HG02798 (cell line): Measurements from ENCODE around the gene PPP1R12A.
A peak's percentile ranks its signal among the peaks of the same experiment; 100 is the strongest.

ENCODE experiments used
- ATAC-seq: cut with Tn5 transposase; IDR thresholded peaks from one replicate; pipeline ENCODE4 v1.9.1; 2021; ENCODE audit warnings: mild to moderate bottlenecking; ENCODE audit not compliant: unreplicated experiment, poor library complexity

Gene PPP1R12A

GRCh38 chr12:79936670-79937069 is 1.8 kb upstream of the PPP1R12A start:
- no peak for ATAC-seq

DNA sequence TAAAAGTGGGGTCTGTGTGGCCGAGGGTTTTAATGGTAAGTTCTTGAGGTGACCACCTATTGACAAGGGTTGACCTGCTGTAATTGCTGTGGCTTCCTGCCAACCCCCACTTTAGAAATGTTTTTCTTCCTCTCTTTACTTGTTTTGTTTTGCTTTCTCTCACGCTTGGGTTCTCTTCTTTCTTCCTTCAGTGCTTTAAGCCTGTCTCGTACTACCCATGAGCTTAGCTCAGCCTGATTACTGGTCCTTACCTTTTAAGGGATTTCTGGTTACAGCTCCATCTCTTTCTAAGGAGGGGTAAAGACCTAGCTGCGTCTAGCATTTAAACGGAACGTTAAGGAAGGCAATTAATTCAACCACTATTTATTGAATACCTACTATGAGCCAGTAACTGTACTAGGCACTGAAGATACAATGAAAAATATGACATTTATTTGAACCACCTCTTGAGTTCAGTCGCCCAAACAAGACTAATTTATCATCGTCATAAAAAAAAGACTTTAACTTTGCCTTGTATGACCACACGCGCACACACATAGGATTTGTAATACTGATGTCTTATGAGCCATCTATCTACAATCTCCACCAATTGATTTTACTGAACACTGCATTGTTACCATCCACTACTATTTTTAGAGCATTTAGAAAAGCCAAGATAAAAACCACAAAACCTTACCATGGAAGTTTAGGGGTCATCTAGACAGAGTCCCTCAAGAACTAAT is 888 bp upstream of the PPP1R12A start:
- peak; percentile 15 for ATAC-seq

- peak; percentile 10 for ATAC-seq
These were observed 446 bp downstream of the PPP1R12A start for GRCh38 chr12:79934281-79935020.

DNA sequence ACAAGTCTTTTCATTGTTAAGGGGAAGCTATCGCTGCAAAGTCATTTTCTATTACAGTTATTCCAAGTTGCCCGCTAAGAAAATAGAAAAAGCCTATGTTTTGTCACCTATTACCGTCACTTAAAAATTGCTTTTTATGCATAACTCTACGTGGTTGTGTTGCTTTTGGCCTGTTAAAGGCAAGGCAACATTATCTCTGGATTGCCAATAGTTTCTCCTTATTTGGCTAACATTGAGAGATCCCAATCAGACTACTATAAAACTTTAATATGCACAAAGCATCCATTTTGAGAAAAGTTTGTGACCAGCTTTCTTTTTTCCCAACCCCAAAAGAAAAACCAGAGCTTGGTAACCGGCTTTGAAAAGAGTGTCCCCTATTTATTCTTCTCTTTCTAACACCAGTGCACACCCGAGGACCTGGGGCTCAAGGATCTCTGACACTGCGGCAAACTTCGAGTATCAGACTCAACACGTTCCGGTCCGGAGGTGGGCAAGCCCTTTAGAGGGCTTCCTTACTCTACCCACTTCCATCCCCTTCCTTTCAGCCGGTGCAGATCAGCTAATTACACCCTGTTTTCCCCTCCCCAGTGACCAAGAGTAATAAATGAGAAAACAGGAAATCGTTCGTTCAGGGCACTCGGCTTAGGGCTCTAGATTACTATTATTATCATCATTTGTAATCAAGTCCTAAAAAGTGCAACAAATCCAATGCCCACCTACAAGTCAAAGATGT is 1.2 kb downstream of the PPP1R12A start:
- ATAC-seq = peak; percentile 12

DNA sequence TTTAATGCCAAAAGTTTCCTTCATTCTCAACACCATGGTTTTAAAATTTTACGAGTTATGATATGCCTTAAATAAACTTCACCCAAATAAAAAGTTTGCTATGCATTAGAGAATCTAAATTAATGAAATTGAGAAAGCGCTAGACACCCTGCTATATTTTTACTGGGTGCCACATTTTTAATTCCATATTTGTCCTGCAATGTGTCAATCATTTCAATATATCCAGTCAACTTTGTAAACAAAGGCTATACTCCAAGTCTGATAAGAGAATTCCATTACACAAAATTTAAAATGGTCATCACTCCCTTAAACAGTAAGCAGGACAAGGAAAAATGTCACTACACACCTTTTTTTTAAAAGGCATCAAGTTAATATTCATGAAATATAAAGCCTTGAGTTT is 1.9 kb downstream of the PPP1R12A start:
- ATAC-seq = no peak

DNA sequence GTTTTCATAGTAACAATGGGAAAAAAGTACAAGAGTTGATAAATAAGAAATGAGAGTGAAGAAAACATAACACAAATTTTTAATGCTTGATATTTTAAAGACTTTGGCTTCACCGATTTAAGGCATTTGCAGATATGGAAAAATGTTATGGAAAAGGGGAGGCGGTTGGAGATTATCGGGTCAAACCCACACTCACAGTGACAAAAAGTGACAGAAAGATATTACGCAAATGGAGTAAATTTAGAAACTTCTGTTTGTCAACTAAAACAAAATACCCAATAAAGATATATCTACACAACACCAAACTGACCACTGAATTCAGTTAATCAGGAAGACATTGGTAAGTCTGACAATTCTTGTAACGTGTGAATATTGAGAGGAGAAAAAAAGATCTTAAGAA is 2.5 kb downstream of the PPP1R12A start:
- ATAC-seq = no peak

DNA sequence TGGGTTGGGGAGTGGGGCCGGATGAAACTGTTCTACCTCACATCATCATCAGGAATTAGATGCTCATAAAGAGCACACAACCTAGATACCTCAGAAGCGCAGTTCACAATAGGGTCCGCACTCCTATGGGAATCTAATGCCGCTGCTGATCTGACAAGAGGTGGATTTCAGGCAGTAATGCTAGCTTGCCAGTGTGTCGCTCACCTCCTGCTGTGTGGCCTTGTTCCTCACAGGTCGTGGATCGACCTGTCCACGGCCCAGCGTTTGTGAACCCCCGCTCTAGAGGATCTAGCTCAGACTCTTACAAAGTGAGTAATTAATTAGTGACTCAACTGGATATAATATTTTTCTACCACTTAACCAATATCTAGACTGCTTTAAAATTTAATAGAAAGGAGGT is 5.8 kb downstream of the PPP1R12A start:
- ATAC-seq = no peak

DNA sequence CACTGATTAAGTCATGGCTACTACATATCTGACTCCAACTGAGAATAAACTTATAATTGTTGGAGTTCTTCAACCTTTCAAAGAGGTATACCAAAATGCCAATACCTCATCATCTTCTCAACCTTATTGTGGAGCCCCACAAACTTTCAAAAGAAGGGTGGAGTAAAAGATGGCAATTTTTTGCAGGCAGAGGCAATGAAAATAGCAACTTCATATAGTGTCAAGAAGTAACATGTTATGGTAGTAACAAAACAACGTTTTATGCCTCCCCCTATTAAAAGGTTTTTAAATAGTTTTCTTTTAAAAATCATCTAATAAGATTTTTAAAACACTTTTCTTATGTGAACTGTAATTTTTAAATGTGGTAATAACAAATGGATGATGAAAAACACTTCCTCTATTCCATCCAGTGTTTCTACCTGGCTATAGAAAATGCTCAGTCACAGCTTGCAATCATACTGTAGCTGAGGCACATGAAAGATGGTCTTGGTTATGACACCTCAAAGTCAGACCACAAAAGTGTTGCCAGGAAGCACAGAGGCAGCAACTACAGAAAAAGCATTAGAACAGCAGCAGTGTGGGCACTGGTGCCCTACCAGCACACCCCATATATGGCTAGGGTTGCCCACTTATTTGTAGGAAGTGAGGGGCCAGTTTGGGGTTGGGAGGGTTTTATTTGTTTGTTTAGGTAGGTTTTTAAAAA is 7.0 kb downstream of the PPP1R12A start:
- ATAC-seq = peak; percentile 98

- no peak for ATAC-seq
These were observed 7.9 kb downstream of the PPP1R12A start for GRCh38 chr12:79926951-79927350.

DNA sequence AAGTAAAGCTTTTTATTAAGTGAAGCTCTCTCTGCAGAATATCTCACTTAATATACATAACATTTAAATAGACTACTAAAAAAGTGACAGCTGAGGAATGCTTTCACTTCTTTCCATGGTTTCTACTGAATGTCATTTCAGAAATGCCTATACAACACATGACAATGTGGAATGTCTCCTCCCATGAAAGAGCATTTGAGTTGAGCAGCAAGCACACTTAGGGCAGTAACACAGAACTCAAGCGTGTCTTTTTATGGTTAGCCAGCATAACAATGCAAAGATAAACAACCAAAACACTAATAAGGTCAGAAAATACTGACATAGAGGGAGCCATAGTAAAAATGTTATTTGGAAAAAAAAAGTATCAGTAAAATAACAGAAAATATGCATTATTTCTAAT is 9.4 kb downstream of the PPP1R12A start:
- ATAC-seq = no peak

DNA sequence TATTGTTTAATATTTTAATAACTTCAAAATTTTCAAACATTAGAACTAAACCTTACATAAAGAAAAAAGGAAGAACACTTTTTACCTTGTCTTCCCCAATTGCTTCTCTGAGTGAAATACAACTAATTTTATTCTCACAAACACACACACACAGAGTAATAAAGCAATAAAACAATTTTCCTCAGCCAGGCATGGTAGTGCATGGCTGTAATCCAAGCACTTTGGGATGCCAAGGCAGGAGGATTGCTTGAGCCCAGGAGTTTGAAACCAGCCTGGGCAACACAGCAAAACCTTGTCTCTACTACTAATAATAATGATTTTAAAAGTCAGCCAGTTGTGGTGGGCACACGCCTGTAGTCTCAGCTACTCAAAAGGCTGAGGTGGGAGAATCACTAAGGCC is 13.1 kb downstream of the PPP1R12A start:
- no peak for ATAC-seq

DNA sequence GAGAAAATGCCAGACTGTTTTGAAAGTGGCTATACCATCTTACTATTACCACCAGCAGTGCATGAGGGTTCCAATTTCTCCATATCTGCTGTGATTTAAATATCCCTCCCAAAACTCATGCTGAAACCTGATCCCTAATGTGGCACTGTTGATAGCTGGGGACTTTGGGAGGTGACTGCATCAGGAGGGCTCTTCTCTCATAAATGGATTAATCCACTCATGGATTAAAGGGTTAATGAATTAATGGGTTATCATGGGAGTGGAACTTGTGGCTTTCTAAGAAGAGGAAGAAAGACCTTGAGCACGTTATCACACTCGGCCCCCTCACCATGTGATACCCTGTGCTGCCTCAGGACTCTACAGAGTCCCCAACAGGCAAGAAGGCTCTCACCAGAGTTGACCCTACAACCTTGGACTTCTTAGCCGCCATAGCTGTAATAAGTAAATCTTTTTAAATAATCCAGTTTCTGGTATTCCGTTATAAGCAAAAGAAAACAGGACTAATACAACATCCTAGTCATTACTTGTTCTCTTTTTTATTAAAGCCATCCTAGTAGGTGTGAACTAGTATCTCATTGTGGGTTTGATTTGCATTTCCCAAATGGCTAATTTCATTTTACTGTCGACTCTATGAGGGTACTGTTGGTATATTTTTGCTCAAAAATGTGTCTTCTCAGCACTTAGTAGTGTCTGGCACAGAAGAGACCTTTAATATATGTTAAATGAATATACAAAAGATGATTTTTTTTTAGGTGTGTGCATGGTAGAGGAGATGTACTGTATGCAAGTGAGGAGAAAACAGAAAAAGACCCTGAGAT is 14.3 kb downstream of the PPP1R12A start:
- ATAC-seq = peak; percentile 60

DNA sequence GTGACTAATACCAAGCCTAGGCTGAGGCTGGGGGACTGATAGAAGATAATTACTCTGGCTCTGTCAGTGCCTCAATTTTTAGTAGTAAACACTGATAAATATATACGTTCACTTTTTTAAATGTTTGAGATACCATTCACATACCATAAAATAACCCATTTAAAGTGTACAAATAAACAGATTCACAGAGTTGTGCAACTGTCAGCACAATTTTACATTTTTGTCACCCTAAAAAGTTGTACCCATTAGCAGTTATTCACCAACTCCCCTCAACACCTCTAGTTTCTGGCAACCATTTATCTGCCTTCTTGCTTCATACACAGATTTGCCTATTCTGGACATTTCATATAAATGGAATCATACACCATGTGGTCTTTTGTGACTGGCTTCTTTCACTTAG is 15.1 kb downstream of the PPP1R12A start:
- no peak for ATAC-seq

DNA sequence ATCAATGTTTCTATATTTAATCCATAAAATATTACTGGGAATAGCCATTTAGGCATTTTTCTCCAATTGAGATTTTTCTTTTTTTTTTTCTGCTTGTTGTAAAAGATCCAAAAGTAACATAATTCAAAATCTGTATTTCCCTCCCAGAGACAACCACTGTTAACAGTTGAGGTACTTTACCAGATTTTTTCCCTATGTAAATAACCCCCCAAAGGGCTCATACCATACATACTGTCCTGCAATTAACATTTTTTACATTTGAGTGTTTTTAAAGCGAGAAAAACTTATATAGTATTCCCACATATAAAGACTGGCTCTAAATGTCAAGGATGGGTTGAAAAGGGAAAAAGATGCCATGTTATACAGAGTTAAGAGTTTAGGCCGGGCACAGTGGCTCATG is 18.1 kb downstream of the PPP1R12A start:
- ATAC-seq = no peak

- ATAC-seq = no peak
These were observed 22.8 kb downstream of the PPP1R12A start for GRCh38 chr12:79911889-79912656.

DNA sequence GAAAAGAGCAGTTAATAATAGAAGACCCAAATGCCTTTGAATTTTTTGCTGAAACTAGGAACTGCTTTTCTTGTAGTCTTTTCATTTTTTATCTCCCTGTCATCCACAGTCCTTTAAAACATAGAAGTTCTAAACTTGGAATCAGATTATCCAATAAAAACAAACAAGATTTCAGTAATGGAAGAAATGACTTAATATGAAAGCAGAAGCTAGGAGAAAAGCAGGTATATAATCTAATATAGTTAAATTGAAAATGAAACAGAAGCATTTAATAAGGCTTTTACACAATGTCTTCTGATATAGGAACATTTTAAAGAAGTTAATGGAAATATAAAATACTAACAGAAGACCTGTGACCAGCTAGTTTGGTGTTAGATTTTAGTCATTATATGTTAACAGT is 26.5 kb downstream of the PPP1R12A start:
- no peak for ATAC-seq

GRCh38 chr12:79901506-79901905 is 33.4 kb downstream of the PPP1R12A start:
- ATAC-seq = no peak

- ATAC-seq = no peak
These were observed 33.9 kb downstream of the PPP1R12A start for GRCh38 chr12:79900951-79901350.

GRCh38 chr12:79900199-79900598 is 34.7 kb downstream of the PPP1R12A start:
- no peak for ATAC-seq
